Measurements from ENCODE around the gene SLC66A3. TPM values are rescaled to one million over a fixed set of nuclear protein-coding genes. Genes with fewer than 3 reads are reported as not detected.

The SLC66A3 gene
- total RNA-seq, 1 donor from 2014 or later = 6.0 TPM

DNA sequence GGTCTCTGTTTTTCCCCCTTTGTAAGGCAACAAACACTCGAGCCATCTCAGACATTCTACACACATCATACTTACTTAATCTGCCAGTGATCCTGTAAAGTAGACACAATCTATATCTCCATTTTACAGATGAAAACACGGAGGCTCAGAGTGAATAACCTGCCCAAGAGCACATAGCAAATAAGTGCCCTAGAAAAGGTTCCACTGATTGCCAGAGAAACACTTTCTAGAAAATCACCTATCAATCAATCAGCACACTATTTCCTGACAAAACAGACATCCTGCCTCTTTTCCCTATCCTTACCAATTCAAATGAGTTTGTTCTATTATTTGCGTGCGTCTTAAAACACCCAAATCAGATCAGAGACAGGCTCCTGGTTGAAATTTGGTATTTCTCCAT lies 23.9 kb downstream of the SLC66A3 start:
- H3K4me3 Mint-ChIP-seq = no peak overlapping the region
- TF ChIP-seq, protein P1, sequence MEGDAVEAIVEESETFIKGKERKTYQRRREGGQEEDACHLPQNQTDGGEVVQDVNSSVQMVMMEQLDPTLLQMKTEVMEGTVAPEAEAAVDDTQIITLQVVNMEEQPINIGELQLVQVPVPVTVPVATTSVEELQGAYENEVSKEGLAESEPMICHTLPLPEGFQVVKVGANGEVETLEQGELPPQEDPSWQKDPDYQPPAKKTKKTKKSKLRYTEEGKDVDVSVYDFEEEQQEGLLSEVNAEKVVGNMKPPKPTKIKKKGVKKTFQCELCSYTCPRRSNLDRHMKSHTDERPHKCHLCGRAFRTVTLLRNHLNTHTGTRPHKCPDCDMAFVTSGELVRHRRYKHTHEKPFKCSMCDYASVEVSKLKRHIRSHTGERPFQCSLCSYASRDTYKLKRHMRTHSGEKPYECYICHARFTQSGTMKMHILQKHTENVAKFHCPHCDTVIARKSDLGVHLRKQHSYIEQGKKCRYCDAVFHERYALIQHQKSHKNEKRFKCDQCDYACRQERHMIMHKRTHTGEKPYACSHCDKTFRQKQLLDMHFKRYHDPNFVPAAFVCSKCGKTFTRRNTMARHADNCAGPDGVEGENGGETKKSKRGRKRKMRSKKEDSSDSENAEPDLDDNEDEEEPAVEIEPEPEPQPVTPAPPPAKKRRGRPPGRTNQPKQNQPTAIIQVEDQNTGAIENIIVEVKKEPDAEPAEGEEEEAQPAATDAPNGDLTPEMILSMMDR (IDR thresholded peaks at IDR 0.05; ENCODE audit: unreplicated experiment) = no peak
- DNase-seq (ENCODE audit: low spot score in 2 of 2, unreplicated experiment in 2 of 2) = no peak
- no peak overlapping the region for H3K27ac Mint-ChIP-seq
- peaks cover 14% of the 10 kb centered on the region for H3K4me1 Mint-ChIP-seq
- H3K9me3 Mint-ChIP-seq = no peaks in the 10 kb centered on the region
- H3K36me3 Mint-ChIP-seq = peaks cover 3% of the 10 kb centered on the region
- no peaks in the 10 kb centered on the region for H3K27me3 Mint-ChIP-seq (ENCODE audit: low read depth)

DNA sequence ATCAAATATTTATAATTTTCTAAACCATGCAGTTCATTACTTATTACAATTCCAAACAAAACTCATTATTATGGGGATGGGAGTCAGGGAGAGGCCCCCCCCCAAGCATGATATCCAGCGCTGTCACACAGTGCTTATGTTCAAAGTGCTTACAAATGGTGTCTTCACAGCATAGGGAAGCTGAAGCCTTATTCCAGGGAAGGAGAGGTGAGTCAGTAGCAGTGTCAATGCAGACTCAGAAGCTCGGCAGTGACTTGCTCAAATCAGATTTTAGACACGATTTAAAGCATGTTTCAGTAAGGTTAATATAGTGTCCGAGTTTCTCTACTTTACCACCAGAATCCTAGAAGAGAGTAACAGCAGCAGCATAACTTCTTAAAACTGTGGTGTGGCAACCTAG lies 24.6 kb downstream of the SLC66A3 start:
- Mint-ChIP-seq H3K4me3 (no peak overlapping the region), H3K27me3 (ENCODE audit: low read depth) (no peaks in the 10 kb centered on the region), H3K27ac (no peak overlapping the region), H3K9me3 (no peaks in the 10 kb centered on the region), H3K36me3 (peaks cover 8% of the 10 kb centered on the region), H3K4me1 (peaks cover 14% of the 10 kb centered on the region)
- no peak for DNase-seq (ENCODE audit: low spot score in 2 of 2, unreplicated experiment in 2 of 2)
- TF ChIP-seq, protein P1 (IDR thresholded peaks at IDR 0.05; ENCODE audit: unreplicated experiment) = no peak

DNA sequence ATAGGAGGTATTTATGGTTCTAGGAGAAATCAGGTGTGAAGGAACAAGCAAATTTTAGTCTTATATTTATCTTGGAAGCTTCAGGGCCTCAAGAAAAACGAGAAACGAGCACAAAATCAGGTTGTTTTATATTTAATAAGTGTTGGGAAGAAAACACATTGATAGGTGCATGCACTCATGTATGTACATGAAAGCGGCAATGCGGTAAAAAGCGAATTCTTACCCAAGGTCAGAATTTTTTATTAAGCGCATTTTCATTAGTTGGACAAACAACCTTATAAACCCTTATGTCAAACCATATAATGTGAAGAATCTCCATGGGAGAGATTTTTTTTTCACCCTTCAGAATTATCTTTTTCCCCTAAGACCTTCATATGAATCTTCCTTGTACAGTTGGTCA lies 25.4 kb downstream of the SLC66A3 start:
- H3K27ac Mint-ChIP-seq = no peak overlapping the region
- DNase-seq (ENCODE audit: low spot score in 2 of 2, unreplicated experiment in 2 of 2) = no peak
- peaks cover 5% of the 10 kb centered on the region for H3K36me3 Mint-ChIP-seq
- peaks cover 9% of the 10 kb centered on the region for H3K4me1 Mint-ChIP-seq
- no peak overlapping the region for H3K4me3 Mint-ChIP-seq
- TF ChIP-seq, protein P1 (IDR thresholded peaks at IDR 0.05; ENCODE audit: unreplicated experiment) = no peak
- H3K27me3 Mint-ChIP-seq (ENCODE audit: low read depth) = no peaks in the 10 kb centered on the region
- no peaks in the 10 kb centered on the region for H3K9me3 Mint-ChIP-seq

DNA sequence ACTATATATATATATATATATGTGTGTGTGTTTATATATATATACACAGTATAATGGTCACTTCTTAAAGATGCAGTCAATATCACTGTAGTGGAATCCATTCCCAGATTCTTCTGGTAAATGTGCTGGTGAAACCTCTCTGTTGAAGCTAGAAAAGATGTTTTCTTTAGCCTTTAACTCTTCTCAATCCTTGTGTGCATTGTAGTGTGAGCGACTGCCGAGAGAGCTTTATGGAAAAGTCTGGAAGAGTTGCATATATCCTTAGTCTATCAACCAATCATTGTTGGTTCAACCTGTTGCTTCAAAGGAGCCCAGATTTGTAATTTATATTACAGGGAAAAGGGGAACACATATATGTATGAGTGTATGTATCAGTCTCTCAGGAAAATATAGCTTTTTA lies 27.7 kb downstream of the SLC66A3 start:
- Mint-ChIP-seq H3K4me3 (no peak overlapping the region), H3K27me3 (ENCODE audit: low read depth) (no peaks in the 10 kb centered on the region), H3K9me3 (no peaks in the 10 kb centered on the region), H3K27ac (no peak overlapping the region), H3K4me1 (peaks cover 2% of the 10 kb centered on the region), H3K36me3 (peaks cover 6% of the 10 kb centered on the region)
- no peak for DNase-seq (ENCODE audit: low spot score in 2 of 2, unreplicated experiment in 2 of 2)
- TF ChIP-seq, protein P1 (IDR thresholded peaks at IDR 0.05; ENCODE audit: unreplicated experiment) = no peak

DNA sequence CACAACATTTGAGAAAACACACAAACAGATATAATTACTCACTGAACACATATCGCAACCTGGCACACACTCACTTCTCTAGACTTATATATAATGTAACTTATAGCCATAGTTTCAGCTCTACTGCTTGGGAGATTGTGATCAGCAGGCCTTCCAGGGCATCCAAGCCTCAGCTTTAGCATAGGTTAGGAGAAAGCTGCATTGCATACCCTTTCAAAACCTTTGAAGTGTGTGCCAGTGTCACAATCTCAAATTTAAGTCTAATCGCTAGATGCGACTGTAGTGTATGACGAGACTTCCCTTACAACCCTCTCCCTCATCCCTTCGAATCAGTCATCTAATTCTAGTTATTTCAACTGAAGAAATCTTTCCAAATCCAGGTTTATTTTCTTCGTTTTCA lies 30.9 kb downstream of the SLC66A3 start:
- no peaks in the 10 kb centered on the region for H3K27me3 Mint-ChIP-seq (ENCODE audit: low read depth)
- no peak overlapping the region for H3K4me3 Mint-ChIP-seq
- TF ChIP-seq, protein P1 (IDR thresholded peaks at IDR 0.05; ENCODE audit: unreplicated experiment) = no peak
- no peaks in the 10 kb centered on the region for H3K9me3 Mint-ChIP-seq
- no peak overlapping the region for H3K27ac Mint-ChIP-seq
- no peaks in the 10 kb centered on the region for H3K4me1 Mint-ChIP-seq
- H3K36me3 Mint-ChIP-seq = peaks cover 18% of the 10 kb centered on the region
- DNase-seq (ENCODE audit: low spot score in 2 of 2, unreplicated experiment in 2 of 2) = no peak

DNA sequence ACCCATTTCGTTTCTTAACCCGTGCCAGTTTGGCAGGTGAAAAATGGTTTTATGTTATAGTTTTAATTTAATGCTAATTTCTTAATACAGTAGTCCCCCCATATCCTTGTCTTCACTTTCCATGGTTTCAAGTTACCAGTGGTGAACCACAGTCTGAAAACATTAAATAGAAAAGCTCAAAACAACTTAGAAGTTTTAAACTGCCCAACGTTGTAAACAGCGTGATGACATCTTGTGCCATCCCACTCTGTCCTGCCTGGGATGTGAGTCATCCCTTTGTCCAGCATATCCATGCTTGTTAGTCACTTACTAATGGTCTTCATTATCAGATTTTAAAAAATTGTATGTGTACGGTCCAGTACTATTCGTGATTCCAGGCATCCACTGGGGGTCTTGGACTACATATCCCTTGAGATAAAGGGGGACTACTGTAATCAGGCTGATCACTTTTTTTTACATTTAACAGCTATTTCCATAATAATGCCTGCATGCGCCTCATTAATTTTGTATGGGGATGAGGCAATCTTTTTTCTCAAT lies 31.9 kb downstream of the SLC66A3 start:
- Mint-ChIP-seq H3K4me1 (no peaks in the 10 kb centered on the region), H3K9me3 (no peaks in the 10 kb centered on the region), H3K36me3 (peaks cover 20% of the 10 kb centered on the region), H3K27ac (no peak overlapping the region), H3K27me3 (ENCODE audit: low read depth) (no peaks in the 10 kb centered on the region), H3K4me3 (no peak overlapping the region)
- DNase-seq (ENCODE audit: low spot score in 2 of 2, unreplicated experiment in 2 of 2) = no peak
- TF ChIP-seq, protein P1 (IDR thresholded peaks at IDR 0.05; ENCODE audit: unreplicated experiment) = no peak

All from mesothelial cell of epicardium (in vitro differentiated cells).